NCI-H128 (cell line): ENCODE results near the gene EPB41L4A.

ENCODE experiments used
- DNase-seq: peaks from one replicate; lab custom pipeline; 2025; ENCODE audit not compliant: unreplicated experiment; lab: John Stamatoyannopoulos, UW

Gene EPB41L4A

GRCh38 chr5:112165897-112166737 is 253.0 kb downstream of the EPB41L4A start:
- no peak for DNase-seq

DNA sequence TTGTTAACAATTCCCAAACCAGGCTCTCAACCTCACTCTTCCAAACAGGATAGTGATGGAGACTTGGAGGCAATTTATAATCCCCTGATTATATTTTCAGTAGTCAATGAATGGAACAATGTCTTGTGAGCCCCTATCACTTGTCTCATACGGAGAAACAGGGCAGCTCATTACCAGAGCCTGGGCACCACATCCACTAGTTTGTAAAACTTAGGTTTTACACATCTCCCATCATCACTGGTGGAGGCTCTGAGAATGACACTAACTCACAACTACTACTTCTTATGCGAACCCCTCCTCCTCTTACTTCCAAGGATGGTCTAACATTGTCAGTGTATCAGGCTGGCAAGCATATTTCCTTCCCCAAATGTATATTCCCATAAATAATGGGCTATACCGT is 253.7 kb downstream of the EPB41L4A start:
- DNase-seq: no peak

DNA sequence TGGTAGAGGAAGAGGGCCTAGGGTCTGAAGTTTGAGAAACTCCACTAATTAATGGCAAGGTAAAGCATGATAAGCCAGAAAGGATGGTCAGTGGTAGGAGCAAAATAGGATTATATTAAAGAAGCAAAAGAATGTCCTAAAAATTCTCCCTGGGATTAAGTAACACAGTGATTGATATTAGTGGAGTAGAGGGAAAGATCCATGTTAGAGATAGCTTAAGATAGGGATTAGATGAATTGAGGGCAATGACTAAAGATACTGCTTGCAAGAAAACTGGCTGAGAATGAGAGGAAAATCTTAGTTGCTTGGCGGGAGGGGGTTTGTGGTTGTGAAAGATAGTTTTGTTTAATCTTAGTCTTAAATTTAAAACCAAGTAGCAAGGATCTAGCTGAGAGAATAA is 255.6 kb downstream of the EPB41L4A start:
- no peak for DNase-seq

GRCh38 chr5:112161392-112161748 is 257.7 kb downstream of the EPB41L4A start:
- no peak for DNase-seq

GRCh38 chr5:112160652-112161391 is 258.3 kb downstream of the EPB41L4A start:
- DNase-seq: peak; percentile 50

DNA sequence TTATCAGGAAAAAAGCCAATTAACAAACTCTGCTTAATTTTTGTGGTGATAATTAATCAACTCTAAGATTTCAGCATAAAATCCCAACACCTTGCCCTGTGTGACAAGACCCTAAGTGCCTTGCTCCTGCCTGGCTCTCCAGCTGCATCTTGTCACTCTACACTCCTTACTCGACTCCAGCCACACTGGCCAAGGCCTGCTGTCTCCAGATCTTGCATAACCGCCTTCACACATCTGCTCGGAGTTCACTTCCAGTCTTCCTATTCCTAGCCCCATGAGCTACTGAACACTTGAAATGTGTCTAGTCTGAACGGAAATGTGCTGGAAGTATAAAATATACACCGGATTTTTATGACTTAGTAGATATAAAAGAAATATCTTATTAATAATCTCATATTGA is 259.6 kb downstream of the EPB41L4A start:
- DNase-seq: no peak

DNA sequence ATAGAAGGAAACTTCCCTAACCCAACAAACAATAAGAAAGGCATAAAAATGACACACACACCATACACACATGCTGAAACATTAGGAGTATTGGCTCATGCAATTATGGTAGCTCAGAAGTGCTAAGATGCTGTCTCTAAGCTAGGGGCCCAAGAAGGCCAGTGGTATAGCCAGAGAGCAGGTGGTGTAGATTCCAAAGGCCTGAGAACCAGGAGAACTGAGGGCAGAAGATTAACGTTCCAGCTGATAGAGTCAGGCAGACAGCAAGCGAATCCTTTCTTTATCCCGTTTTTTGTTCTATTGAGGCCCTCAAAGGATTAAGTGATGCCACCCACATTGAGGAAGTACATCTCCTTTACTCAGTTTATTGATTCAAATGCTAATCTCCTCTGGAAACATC is 262.9 kb downstream of the EPB41L4A start:
- no peak for DNase-seq

GRCh38 chr5:112154940-112155686 is 264.0 kb downstream of the EPB41L4A start:
- no peak for DNase-seq

DNA sequence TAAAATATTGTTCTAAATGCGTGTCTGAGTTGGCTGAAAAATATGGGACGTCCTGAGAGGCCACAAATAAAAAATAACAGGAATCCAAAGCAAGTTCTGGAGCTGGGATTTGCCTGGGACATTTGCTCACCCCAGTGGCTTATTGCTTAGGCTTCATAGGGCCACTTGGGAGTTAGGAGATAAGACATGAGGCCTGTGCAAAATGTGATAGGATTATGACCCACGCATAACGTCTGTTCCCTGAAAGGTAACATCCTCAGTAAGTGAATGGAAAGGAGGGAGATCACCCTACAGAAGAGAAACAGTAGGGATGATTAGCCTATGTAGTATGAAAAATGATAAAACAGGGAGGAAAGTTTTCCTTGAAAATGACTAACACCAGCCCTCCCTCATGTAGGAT is 269.4 kb downstream of the EPB41L4A start:
- no peak for DNase-seq

DNA sequence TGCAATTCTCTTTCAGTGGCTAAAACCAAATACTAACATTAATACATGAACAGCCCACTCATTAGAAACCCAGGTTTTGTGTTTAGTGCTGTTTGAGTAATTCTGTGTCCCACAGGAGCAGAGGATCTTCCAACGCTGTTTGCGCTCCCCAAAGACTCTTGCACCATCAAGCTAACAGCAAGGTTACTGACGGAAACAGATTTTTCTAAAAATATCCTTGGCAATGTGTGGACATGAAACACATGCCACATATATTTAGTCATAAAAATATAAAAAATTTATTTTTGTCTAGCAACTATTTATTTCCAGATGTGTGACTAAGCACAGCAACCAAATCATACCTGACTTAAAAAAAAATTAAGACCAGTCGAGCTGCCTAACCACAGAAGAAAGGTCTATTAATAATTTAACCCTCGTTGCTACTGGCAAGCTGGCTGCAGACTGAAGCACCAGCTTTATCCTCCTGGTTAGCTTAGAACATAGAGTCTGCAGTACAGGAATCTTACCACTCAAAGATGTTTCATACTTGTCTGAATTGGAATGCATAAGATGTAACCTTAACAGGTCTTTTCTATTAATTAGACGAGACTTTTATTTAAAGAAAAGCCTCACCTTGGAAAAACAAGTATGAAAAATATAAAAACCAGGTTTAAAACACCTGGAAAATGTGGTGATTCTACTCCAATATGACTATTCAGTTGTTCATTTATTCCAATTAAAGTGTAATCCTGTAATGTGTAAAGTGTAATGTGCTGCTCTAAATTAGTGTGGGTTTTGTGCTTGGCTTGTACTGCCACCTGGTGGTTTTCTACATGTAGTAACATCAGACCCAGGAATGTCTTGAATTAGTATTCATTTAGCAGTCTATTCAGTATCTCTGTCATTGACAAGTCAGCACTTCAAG is 272.5 kb downstream of the EPB41L4A start:
- peak; percentile 1 for DNase-seq

DNA sequence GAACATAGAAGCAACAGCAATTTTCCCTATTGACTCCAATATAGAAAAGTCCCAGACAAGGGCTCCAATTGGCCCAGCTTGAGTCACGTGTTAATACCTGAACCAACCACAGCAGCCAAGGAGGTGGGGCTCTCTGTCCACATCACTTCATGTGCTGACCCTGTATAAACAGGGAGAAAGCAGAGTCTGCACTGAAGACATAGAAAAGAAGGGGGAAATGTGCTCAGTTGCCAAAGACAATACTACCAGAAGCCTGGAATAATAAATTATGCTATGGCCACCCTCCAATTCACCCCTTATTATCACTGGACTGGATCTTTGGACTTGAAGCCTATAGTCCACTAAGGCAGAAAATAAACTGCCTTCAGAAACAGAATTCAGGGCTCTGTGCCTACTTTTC is 275.4 kb downstream of the EPB41L4A start:
- DNase-seq: no peak

DNA sequence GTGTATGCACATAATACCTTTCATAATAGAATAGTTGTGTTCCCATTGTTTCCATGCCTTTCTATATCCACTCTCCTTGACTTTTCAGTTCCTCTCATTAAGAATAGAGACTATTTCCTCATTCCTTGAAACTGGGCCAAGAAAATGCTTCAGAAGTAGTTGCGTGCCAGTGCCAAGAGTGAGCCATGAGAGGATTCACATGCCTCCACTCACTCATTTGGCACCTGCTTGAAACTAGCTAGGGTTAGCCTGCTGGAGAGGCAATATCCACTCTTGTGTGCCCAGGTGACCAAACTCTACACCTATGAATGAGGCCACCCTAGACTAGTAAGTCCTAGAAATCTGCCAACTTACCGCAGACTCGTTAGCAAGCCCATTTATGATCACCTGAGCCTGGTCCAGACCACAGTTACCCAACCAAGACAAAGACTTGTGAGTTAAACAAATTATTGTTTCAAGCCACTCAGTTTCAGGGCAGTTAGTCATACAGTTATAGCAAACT is 276.3 kb downstream of the EPB41L4A start:
- no peak for DNase-seq

DNA sequence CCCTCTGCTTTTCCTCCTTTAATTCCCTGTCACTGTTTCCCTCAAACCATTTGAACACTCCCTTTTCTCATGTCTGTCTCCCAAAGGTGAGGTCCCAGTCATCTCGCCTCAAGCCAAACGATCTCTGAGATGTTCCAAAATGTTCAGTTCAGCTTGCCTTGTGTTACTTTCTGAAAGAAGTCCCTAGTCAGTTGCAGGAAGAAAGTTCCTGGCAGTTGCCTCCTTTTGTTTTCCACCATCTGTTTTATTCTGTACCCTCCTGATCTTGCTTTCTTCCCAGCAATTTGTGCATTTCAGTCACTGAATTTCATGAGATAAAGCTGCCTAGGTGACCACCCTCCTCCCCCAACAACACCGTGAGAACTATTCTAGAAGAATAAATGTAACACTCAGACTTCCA is 277.5 kb downstream of the EPB41L4A start:
- no peak for DNase-seq

DNA sequence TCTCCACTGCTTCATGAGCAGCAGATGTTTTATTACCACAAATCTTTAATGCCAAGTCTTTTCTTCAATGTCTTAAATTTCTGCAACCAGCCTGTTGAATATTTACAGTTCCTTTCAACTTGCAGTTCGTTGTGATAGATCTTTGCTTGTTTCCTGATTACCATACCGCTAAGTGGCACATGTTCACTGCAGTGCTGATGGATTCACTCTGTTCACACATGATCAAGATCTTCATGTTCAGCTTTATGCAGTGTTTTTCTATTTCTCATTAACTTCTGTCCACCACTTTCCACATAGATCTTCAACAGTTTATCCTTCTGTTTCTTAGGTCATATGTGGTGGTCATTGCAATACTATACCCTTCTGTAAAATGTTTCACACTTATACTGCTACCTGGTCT is 280.6 kb downstream of the EPB41L4A start:
- no peak for DNase-seq

GRCh38 chr5:112136773-112137172 is 282.3 kb downstream of the EPB41L4A start:
- no peak for DNase-seq

DNA sequence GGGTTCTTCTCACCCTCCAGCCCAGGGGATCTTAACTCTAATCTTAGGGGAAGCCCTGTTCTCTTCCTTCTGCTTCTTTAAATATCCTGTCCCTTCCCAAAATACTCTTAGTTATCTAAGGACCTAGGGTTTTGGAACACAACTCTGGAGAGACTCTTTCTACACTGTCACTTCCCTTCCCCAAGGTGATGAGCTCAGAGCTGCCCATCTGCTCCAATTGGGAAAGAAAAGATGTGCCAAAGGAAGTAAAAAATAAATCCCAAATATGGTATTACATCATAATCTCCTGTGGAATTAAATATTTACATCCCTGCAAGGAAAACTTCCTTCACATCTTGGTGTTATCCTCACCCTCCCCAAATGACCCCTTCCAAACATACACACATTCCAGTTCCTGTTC is 291.2 kb downstream of the EPB41L4A start:
- DNase-seq: no peak

DNA sequence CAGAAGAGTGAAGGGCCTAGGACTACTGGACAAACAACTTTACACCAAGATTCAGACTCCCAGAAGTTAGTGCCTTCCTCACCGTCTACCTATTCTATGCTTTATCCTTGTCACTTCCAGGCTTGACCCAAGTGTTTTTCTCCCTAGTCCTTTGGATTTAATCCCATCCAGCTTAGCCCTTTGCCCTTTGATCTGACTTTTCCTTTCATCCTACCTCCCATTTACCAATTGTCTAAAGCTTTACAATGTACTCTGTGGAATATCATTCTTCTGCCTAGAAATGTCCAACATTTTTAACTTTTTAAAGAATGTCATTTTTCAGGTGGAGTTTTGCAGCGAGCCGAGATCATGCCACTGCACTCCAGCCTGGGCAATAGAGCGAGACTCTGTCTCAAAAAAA is 292.1 kb downstream of the EPB41L4A start:
- DNase-seq: no peak

- no peak for DNase-seq
Measured at GRCh38 chr5:112125903-112126302, 293.2 kb downstream of the EPB41L4A start.

DNA sequence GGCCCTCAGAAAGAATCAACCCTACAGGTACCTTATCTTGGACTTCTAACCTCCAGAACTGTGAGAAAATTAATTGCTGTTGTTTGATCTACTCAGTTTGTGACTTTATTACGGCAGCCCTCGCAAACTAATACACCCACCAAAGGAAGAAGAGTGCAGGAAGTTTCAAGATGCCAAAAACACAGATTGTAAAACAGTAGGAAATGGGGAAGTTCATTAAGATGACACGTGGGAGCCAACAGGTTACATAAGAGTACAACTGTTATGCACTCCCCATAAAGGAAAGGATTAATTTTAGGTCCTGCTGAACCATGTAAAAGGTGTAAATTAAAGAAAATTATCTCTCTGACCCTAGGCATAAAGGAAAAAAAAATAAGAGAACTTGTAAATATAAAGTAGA is 294.3 kb downstream of the EPB41L4A start:
- DNase-seq: no peak

DNA sequence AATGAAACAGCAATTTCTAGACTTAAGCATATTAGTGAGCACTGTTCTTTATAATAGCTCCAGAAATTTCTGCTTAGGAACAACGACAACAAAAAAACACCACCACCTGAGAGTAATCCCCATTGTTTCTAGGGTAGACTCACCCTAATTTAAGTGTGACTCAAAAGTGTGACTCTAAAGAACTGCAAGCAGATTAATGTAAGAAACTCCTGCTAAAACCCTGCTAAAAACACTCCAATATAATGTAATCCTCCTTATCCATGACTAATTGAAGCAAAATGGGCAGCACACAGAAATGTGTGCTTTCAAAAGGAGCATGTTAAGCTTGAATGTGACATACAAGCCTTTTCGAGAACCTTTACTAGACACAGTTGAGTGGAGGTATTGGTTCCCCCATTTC is 296.0 kb downstream of the EPB41L4A start:
- no peak for DNase-seq

- no peak for DNase-seq
Measured at GRCh38 chr5:112122353-112122752, 296.7 kb downstream of the EPB41L4A start.
